HG02763 (cell line): ENCODE results near the gene VPS33B.

ENCODE experiments used
- ATAC-seq: cut with Tn5 transposase; IDR thresholded peaks from one replicate; pipeline ENCODE4 v1.9.1; 2021; ENCODE audit warnings: mild to moderate bottlenecking, moderate library complexity; ENCODE audit not compliant: unreplicated experiment

Gene VPS33B

DNA sequence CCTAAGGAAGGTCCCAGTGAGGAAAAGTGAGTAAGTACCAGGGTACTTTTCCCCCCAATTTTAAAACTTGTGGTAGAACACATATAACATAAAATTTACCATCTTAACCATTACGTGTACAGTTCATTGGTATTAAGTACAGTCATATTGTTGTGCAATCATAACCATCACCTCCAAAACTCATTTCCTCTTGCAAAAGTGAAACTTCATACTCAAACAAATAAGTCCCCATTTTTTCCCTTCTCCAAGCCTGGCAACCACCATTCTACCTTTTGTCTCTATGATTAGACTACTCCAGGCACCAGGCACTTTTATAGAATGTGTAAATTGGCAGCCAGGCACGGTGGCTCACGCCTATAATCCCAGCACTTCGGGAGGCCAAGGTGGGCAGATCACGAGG is 40.3 kb downstream of the VPS33B start:
- no peak for ATAC-seq

DNA sequence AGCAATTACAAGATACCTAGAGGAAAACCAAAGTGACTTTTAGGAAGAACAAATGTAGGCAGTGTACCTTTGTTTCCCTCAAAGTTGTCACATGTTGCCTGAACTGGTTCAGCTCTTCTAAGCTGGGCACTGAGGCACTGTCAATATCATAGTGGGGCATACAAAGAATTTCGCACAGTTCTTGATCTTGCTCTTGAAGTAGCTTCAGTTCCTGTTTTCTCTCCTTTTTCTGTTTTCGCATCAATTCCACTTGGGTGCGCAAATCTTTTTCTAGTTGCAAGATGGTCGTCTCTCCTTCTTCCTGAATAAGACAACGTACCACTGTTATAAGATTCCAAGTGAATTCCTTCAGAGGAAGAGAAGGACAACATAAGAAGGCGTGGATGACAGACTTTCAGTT is 40.7 kb downstream of the VPS33B start:
- ATAC-seq: no peak

DNA sequence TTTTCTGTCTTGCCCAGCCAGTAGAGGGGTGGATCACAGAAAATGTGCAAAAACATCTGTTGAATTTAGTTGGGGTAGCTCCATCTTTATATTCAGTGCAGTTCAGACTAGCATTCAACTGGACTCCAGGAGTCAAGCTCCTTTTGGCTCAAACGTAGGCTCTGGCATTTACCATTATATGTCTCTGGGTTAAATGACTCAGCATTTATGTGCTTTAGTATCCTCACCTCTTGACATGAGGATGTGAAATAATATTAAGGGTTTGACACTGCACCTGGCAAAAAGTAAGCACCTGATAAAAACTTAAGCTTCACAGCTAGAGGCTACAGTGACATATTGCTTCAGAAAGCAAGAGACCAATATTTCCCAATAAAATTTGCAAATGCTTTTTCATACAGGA is 42.8 kb downstream of the VPS33B start:
- no peak for ATAC-seq

DNA sequence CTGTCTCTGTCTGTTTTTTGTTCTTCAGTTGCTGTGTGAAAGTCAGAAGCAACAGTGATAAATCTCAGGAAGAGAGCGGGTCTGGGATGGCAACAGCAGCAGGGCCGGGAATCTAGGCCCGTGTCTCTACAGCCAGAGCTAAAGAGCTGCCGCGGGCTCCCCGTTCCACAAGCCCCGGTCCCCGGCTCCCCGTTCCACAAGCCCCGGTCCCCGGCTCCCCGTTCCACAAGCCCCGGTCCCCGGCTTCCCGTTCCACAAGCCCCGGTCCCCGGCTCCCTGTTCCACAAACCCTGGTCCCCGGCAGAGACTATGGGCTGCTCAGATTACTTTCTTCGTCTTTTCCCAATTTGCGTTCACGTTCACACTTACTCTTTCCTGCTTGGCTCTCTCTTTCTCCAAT is 48.2 kb downstream of the VPS33B start:
- ATAC-seq: no peak

GRCh38 chr15:90972133-90972532 is 50.3 kb downstream of the VPS33B start:
- no peak for ATAC-seq

- no peak for ATAC-seq
Observed at GRCh38 chr15:90970274-90970673, 52.1 kb downstream of the VPS33B start.

DNA sequence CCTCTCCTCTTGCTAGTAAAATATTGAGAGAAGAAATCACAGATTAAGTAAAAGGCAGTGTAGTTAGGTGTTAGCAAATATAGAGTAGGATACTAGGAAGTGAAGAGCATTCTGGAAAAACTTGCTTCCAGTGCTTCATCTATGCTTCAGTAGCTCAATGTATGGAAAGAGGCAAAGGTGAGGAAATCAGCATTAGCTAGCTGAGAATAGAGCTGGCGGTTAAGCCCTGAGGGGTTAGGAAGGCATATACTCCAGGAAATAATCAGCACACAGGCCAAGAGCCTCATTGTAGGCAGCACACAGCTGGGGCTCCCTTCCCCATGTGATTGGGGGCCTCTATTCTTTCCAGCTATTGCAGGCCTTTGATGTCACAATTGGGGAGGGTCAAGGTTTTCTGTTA is 54.0 kb downstream of the VPS33B start:
- ATAC-seq: no peak

DNA sequence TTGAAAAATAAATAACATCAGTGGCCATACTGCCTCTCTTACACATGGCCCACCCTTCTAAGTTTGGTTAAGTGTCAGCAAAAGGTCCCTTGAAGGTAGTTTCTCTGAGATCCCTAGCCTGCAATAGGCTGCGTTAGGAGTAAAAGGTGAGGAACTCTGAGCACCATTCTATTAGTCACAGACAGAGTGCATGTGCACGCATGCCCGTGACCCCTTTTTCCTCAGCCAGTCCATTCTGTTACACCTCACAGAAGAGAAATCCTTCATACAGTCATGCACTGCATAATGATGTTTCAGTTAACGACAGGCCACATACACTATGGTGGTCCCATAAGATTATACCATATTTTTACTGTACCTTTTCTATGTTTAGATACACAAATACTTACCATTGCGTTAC is 55.2 kb downstream of the VPS33B start:
- no peak for ATAC-seq

- no peak for ATAC-seq
Observed at GRCh38 chr15:90966262-90966661, 56.1 kb downstream of the VPS33B start.

DNA sequence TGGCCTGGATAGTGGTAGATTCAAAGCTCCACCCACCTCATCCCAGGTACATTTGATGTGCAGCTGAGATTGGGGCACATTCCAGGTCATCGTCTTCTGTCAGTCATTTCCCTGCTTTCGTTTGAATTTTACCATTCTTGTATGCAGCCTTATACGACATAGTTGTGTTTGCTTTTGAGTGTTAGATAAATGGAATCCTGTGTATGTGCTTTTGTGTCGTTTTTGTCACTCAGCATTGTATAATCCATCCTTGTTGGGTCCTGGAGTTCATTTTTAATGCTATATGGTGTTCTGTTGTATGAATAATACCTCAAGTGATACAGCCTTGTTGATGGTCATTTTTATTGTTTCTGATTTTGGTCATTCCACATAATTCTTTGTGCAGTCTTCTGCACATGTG is 60.4 kb downstream of the VPS33B start:
- ATAC-seq: no peak

GRCh38 chr15:90960298-90961091 is 61.9 kb downstream of the VPS33B start:
- no peak for ATAC-seq

GRCh38 chr15:90959894-90960293 is 62.5 kb downstream of the VPS33B start:
- no peak for ATAC-seq

DNA sequence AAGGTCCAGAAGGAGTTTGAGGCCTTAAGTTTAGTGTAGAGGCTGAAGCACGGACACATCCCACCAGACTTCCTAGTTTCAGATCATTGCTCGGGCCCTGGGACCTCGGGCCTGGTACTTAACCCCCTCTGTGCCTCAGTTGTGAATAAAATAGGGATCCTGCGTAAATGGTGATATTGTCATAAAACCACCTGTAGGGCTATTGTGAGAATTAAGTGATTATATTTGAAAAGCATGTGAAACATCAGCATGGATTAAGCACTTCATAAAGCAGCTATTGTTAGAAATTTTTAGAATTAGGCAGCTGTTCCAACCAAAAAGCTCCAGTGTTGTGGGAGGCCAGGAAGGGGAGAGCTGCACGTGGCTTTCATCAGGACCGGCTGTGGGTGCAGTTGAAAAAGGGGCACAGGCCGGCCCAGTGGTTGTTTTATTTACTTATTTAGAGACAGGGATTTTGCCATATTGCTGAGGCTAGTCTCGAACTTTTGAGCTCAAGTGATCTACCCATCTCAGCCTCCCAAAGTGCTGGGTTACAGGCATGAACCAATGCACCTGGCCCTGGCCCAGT is 63.3 kb downstream of the VPS33B start:
- ATAC-seq: no peak

DNA sequence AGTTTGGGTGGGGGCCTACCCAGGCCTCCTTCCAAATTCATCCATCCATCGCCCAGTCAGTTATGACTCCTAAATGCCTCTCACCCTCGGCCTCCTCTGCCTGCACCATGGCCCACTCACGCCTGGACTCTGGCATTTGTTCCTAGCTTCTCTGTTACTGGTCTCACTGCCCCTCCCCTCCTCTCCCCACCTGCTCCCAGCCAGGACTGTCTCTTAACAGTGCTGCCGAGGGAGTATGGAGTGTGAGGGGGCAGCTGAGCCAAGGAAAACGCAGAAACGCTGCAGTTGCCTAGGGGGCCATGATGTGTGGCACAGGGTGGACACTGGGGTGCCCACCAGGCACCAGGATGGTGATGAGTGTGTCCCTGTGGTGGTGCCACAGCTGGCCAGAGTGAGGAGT is 64.6 kb downstream of the VPS33B start:
- no peak for ATAC-seq

GRCh38 chr15:90957031-90957790 is 65.2 kb downstream of the VPS33B start:
- ATAC-seq: no peak

DNA sequence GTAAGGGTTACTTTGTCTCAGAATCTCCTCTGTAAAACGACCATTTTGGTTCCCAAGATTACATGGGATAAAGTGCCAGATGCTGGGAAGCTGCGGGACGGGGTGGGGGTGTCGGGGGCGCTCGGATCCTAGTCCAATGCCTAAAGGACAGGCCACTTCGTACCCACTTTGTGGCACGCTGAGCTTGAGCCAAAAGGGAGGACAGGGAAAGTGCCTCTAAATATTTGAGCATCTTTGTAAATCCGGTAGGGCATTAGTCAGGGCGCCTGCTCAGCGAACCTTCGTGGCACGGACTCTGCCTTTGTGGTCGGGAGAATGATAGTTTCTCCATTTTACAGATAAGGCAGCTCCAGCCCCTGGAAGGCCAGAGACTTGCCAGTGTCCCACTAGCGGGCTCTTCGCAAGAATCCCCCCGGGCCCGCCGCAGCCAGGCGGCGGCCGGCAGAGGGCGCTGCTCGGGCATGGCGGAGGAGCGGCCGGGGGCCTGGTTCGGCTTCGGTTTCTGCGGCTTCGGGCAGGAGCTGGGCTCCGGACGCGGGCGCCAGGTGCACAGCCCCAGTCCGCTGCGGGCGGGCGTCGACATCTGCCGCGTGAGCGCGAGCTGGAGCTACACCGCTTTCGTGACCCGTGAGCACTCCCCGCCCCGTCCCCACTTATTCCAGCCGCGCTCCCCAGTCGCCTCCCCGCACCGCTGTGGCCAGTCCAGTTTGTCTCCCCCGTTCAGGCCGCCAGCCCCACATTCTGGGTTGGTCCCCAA is 65.9 kb downstream of the VPS33B start:
- no peak for ATAC-seq

DNA sequence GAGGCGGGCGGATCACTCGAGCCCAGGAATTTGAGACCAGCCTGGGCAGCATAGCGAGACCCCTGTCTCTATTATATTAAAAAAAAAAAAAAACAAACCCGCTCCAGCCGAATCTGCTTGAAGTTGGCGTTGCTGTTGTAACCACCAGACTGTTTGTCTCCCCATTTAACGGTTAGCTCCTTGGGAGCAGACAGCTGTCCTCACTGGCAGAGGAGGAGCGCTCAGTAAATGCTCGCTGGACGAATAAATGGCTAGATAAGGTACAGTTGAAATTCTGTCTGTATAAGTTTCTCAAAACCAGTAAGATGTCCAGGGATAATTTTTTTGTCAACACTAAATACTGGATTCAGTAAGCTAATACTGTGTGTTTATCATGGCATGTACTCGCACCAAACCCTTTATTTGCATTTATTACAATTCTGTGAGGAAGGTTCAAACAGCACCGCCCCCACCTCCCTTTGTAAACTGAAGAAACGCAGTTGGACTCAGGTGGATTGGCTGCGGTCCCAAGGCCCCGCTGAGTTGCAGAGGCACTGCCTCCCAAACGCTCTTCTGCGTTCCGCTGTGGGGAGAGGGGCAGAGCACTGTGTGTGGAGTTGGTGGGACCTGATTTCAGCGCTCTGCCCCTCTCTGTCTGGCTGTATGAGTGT is 66.6 kb downstream of the VPS33B start:
- ATAC-seq: no peak

- ATAC-seq: peak; percentile 91
Observed at GRCh38 chr15:90954712-90955623, 67.4 kb downstream of the VPS33B start, which contains the start of gene RCCD1. RCCD1 (plus strand) TSS chr15:90954884; CDS start chr15:90956735, 1,851 bp downstream.

GRCh38 chr15:90953947-90954711 is 68.3 kb downstream of the VPS33B start:
- ATAC-seq: no peak
